Epithelial cell of esophagus (primary cell): Measurements from ENCODE around the gene MOB1B.

Source experiments
- DNase-seq: peaks from one replicate; pipeline ENCODE4 v3.0.0; 2010; ENCODE audit warnings: low read depth
- H3K4me3 ChIP-seq: 2 replicates; pipeline ENCODE4 v1.5.1; 2011; ENCODE audit warnings: mild to moderate bottlenecking, low read length, control low read depth
- TF ChIP-seq, protein P1 (sequence below): IDR thresholded peaks from 2 replicates; pipeline ENCODE4 v1.5.1; 2011; ENCODE audit warnings: low read depth, mild to moderate bottlenecking, low read length, control low read depth, inconsistent platforms; ENCODE audit not compliant: insufficient read depth; ENCODE audit errors: missing control alignments

Gene MOB1B

DNA sequence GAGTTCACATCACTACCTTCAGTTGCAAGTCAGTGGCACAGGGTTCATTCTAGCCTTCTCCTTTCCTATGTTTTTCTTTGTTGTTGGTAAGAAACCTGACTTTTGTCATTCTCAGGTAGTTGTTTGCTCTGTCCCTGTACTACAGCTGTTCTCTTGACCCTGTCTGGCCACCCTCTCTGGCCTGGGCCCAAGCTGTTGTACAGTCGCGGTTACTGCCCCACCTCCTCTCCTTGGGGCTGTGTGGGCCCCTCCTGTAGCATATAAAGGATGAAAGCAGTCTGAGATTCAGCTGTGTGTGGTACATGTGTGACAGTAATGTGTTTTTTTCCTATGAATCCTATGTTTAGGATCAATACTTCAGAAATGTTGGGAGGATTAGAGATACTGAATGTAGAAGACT, 12.5 kb downstream of the MOB1B start:
- no peak for DNase-seq
- TF ChIP-seq, protein P1, sequence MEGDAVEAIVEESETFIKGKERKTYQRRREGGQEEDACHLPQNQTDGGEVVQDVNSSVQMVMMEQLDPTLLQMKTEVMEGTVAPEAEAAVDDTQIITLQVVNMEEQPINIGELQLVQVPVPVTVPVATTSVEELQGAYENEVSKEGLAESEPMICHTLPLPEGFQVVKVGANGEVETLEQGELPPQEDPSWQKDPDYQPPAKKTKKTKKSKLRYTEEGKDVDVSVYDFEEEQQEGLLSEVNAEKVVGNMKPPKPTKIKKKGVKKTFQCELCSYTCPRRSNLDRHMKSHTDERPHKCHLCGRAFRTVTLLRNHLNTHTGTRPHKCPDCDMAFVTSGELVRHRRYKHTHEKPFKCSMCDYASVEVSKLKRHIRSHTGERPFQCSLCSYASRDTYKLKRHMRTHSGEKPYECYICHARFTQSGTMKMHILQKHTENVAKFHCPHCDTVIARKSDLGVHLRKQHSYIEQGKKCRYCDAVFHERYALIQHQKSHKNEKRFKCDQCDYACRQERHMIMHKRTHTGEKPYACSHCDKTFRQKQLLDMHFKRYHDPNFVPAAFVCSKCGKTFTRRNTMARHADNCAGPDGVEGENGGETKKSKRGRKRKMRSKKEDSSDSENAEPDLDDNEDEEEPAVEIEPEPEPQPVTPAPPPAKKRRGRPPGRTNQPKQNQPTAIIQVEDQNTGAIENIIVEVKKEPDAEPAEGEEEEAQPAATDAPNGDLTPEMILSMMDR: no peak
- H3K4me3 ChIP-seq: no peak overlapping the region

DNA sequence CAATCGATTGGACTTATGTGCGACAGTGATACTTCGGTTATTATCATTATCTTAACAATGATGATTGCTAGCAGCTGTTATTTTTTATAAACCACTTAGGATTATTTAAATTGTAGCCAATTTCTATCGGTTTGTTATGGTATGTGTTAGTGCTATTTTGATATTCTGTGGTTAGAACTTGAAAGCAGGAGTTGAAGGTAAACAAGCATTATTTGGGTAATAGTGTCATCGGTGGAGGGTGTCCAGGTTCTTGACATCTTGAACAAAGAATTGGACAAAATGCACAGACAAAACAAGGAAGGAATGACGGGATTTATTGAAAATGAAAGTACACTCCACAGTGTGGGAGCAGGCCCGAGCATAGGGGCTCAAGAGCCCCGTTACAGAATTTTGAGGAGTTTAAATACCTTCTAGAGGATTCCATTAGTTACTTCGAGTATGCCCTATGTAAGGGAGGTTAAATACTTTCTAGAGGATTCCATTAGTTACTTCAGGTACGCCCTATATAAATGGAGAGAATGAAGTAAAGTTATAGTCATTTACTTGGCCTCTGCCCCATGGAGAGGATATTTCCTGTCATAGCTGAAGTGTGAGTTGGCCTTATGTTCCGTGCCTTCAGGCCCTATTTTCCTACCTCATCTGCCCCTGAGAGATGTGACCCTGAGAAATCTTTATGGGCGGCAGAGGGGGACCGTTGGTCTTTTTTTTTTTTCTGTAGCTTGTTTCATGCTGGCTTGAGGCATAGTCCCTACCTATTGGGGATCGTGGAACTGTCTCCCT, 13.1 kb downstream of the MOB1B start:
- no peak overlapping the region for H3K4me3 ChIP-seq
- peak; percentile 52 for DNase-seq
- TF ChIP-seq, protein P1: no peak

DNA sequence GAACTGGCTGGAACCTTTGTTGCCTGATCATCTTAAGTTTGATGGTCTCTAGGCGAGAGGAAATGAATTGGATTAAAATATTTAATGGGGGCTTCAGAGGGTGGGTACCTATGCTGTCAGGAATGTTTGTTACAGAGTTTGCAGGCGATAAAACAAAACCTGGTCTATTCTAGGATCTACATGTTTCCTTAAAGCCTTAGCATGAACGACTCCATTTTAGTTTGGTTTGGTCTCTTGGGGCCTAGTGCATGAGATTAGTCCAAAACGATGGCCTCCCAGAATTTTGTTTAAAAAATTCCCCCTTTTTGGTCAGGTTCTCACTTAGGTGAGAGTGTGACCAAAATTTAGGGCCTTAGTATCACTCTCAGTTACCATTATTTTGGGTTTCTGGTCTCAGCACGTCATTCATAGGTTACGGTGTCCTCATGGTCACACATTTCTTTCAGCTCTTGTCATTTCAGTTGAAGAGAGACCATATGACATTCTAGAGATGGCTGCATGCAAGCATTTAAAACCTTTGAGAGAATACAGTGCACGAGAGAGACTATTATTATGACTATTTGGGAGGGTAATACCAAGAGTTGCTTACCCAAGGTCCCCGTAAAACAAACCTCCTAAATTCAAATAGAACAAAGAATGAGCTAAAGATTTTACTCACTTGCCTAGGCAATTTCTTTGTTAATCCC, 13.8 kb downstream of the MOB1B start:
- no peak overlapping the region for H3K4me3 ChIP-seq
- no peak for DNase-seq
- TF ChIP-seq, protein P1: no peak

DNA sequence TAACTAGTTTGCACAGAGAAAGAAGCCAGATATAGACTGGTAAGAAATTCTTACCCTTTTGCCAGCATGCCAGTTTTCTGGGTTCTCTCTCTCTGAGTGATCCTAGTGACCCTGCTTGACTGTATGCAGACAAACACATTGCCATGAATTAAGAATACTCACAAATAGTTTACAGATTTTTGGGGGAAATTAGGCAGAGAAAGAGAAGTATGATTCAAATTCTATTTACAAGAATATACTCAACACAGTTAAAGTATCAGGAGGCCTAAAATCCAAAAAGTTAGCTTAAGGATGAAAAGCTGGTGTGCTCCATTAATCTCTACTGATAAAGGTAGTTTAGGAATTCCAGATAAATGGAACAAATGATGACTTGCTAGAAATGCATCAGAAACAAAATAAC, 18.4 kb downstream of the MOB1B start:
- DNase-seq: no peak
- TF ChIP-seq, protein P1: no peak
- H3K4me3 ChIP-seq: no peak overlapping the region

DNA sequence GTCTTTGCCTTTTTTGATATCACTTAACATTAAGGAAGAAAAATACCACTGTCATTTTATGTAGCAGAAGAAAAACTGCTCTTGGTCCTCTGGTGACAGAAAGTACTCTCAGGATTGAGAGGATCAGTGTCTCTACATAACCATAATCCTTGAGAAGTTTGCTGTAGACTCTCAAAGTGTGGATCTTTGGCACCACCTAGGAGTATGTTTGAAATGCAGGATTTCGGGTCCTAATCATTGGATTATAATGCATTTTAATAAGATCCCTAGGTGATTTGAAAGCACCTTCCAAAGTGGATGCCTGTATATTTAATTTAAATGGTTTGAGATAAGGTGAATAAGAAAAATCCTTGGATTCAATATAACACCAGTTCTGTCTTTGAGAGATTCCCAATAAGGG, 23.2 kb downstream of the MOB1B start:
- TF ChIP-seq, protein P1: no peak
- no peak overlapping the region for H3K4me3 ChIP-seq
- DNase-seq: no peak

DNA sequence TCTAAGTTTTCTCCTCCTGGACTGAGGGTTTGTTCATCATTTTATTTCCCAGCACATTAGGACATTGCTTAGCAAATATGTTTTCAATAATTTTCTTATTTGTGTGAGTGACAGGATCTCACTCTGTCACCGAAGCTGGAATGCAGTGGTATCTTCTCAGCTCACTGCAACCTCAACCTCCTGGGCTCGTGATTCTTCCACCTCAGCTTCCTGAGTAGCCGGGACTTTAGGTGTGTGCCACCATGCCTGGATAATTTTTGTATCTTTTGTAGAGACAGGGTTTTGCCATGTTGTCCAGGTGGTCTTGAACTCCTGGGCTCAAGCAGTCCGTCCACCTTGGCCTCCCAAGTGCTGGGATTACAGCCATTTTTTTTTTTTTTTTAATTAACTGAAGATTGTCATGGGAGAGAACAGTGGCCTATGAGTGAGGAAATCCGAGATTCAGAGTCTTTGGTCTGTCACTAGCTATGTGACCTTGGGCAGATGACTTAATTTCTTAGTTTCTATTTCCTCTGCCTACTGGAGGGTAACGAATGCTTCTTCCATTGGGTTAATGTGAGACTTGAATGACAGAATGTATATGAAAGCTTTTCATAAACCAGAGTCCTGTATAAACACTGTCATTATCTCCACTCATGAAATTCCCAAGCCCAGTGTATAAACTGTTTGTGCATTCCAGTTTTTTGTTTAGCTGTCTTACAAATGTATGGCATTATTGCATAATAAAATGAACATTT, 23.9 kb downstream of the MOB1B start:
- TF ChIP-seq, protein P1: no peak

More for the DNA sequence above, 23.9 kb downstream of the MOB1B start:
- no peak overlapping the region for H3K4me3 ChIP-seq
- DNase-seq: no peak
